ENCODE measurements around the gene MAML2. TPM values are rescaled to one million over a fixed set of nuclear protein-coding genes. Genes with fewer than 3 reads are reported as not detected.

MAML2 gene
- total RNA-seq, 1 experiment from 2014 or later: 2.9 TPM

DNA sequence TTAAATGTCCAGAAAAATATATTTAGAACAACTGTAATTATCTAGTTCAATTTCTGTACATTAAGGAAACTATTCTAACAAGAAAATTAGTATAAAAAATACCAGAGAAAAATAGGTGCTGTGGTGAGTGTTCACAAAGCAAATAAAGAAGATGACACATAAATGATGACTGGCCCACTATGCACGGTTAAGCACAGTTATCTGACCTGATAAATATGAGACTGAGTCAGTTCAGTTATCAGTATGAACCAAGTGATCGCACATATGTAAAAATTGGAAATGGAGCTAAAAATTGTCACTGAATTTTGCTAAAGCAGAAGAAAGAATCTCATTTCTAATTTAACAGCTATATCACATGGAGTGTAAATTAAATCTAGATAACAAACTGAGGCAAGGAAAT lies 18.8 kb upstream of the MAML2 start:
- BruUV-seq (replicated peaks): no TSS peak
- DNase-seq (ENCODE audit: low read depth, low spot score): no peak
- peaks cover 4% of the 10 kb centered on the region; the same call in 1 of the 2 replicates for H3K4me1 ChIP-seq (ENCODE audit: control insufficient read depth, insufficient read depth, low read length)
- H3K36me3 ChIP-seq (ENCODE audit: control insufficient read depth, insufficient read depth, low read length): peaks cover 12% of the 10 kb centered on the region; the same call in 1 of the 2 replicates
- in situ Hi-C loops (cut with HindIII; ENCODE audit: low pct_unique_long_range_greater_than_20kb, low sequenced_read_pairs) (no loop called here), intact Hi-C loops (cut with micrococcal nuclease; ENCODE audit: unreplicated experiment) (no loop called here)
- H3K27me3 ChIP-seq (ENCODE audit: control insufficient read depth, insufficient read depth, low read length): no peaks in the 10 kb centered on the region
- no peak overlapping the region for H3K4me3 ChIP-seq (ENCODE audit: low read depth in 2 of 2, low read length in 2 of 2)
- no peak for TF ChIP-seq POLR2AphosphoS5 (IDR thresholded peaks at IDR 0.05; ENCODE audit: low read depth, low read length)
- TF ChIP-seq, protein P1, sequence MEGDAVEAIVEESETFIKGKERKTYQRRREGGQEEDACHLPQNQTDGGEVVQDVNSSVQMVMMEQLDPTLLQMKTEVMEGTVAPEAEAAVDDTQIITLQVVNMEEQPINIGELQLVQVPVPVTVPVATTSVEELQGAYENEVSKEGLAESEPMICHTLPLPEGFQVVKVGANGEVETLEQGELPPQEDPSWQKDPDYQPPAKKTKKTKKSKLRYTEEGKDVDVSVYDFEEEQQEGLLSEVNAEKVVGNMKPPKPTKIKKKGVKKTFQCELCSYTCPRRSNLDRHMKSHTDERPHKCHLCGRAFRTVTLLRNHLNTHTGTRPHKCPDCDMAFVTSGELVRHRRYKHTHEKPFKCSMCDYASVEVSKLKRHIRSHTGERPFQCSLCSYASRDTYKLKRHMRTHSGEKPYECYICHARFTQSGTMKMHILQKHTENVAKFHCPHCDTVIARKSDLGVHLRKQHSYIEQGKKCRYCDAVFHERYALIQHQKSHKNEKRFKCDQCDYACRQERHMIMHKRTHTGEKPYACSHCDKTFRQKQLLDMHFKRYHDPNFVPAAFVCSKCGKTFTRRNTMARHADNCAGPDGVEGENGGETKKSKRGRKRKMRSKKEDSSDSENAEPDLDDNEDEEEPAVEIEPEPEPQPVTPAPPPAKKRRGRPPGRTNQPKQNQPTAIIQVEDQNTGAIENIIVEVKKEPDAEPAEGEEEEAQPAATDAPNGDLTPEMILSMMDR (IDR thresholded peaks at IDR 0.05): no peak
- no peak for TF ChIP-seq SIN3A (IDR thresholded peaks at IDR 0.05; ENCODE audit: borderline replicate concordance, insufficient read depth, low read depth, low read length)
- TF ChIP-seq, protein P2, sequence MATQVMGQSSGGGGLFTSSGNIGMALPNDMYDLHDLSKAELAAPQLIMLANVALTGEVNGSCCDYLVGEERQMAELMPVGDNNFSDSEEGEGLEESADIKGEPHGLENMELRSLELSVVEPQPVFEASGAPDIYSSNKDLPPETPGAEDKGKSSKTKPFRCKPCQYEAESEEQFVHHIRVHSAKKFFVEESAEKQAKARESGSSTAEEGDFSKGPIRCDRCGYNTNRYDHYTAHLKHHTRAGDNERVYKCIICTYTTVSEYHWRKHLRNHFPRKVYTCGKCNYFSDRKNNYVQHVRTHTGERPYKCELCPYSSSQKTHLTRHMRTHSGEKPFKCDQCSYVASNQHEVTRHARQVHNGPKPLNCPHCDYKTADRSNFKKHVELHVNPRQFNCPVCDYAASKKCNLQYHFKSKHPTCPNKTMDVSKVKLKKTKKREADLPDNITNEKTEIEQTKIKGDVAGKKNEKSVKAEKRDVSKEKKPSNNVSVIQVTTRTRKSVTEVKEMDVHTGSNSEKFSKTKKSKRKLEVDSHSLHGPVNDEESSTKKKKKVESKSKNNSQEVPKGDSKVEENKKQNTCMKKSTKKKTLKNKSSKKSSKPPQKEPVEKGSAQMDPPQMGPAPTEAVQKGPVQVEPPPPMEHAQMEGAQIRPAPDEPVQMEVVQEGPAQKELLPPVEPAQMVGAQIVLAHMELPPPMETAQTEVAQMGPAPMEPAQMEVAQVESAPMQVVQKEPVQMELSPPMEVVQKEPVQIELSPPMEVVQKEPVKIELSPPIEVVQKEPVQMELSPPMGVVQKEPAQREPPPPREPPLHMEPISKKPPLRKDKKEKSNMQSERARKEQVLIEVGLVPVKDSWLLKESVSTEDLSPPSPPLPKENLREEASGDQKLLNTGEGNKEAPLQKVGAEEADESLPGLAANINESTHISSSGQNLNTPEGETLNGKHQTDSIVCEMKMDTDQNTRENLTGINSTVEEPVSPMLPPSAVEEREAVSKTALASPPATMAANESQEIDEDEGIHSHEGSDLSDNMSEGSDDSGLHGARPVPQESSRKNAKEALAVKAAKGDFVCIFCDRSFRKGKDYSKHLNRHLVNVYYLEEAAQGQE (IDR thresholded peaks at IDR 0.05; ENCODE audit: insufficient read depth in 1 of 2, low read depth in 2 of 2, low read length in 1 of 2): no peak
- TF ChIP-seq TCF7L2 (IDR thresholded peaks at IDR 0.05; ENCODE audit: low read depth, low read length): no peak
- ChIA-PET CTCF (interaction anchor here (0.7 kb wide), 1 partner anchor 18 kb away, joined by 3 read pairs; no protein-coding TSS in a partner anchor), POLR2A (interaction anchor here (0.6 kb wide), 1 partner anchor 317 kb away, joined by 3 read pairs; no protein-coding TSS in a partner anchor)
- no peak for ATAC-seq
- H3K27ac ChIP-seq (ENCODE audit: low read length): no peak overlapping the region
- H3K9me3 ChIP-seq (ENCODE audit: control insufficient read depth, insufficient read depth, low read depth, low read length): no peaks in the 10 kb centered on the region

GRCh38 chr11:96358321-96358720 lies 15.3 kb upstream of the MAML2 start:
- ATAC-seq (no peak), DNase-seq (ENCODE audit: low read depth, low spot score) (no peak)
- ChIA-PET POLR2A (no interaction called here), CTCF (no interaction called here)
- intact Hi-C loops (cut with micrococcal nuclease; ENCODE audit: unreplicated experiment): no loop called here
- Histone ChIP-seq H3K9me3 (ENCODE audit: control insufficient read depth, insufficient read depth, low read depth, low read length) (no peaks in the 10 kb centered on the region), H3K27me3 (ENCODE audit: control insufficient read depth, insufficient read depth, low read length) (no peaks in the 10 kb centered on the region), H3K4me3 (ENCODE audit: low read depth in 2 of 2, low read length in 2 of 2) (no peak overlapping the region), H3K27ac (ENCODE audit: low read length) (no peak overlapping the region), H3K36me3 (ENCODE audit: control insufficient read depth, insufficient read depth, low read length) (peaks cover 6% of the 10 kb centered on the region; the same call in 1 of the 2 replicates), H3K4me1 (ENCODE audit: control insufficient read depth, insufficient read depth, low read length) (no peaks in the 10 kb centered on the region)
- in situ Hi-C loops (cut with HindIII; ENCODE audit: low pct_unique_long_range_greater_than_20kb, low sequenced_read_pairs): no loop called here
- BruUV-seq (replicated peaks): no TSS peak
- TF ChIP-seq TCF7L2 (IDR thresholded peaks at IDR 0.05; ENCODE audit: low read depth, low read length): no peak
- no peak for TF ChIP-seq POLR2AphosphoS5 (IDR thresholded peaks at IDR 0.05; ENCODE audit: low read depth, low read length)
- TF ChIP-seq SIN3A (IDR thresholded peaks at IDR 0.05; ENCODE audit: borderline replicate concordance, insufficient read depth, low read depth, low read length): no peak
- TF ChIP-seq, protein P1 (IDR thresholded peaks at IDR 0.05): no peak
- TF ChIP-seq, protein P2 (IDR thresholded peaks at IDR 0.05; ENCODE audit: insufficient read depth in 1 of 2, low read depth in 2 of 2, low read length in 1 of 2): no peak

Measured in Panc1 (cell line).